HG03025 (cell line): ENCODE results near the gene RBM4.

Experiments used
- ATAC-seq: cut with Tn5 transposase; IDR thresholded peaks from one replicate; pipeline ENCODE4 v1.9.1; 2021; ENCODE audit warnings: mild to moderate bottlenecking, moderate library complexity; ENCODE audit not compliant: unreplicated experiment, low FRiP score

RBM4 gene

DNA sequence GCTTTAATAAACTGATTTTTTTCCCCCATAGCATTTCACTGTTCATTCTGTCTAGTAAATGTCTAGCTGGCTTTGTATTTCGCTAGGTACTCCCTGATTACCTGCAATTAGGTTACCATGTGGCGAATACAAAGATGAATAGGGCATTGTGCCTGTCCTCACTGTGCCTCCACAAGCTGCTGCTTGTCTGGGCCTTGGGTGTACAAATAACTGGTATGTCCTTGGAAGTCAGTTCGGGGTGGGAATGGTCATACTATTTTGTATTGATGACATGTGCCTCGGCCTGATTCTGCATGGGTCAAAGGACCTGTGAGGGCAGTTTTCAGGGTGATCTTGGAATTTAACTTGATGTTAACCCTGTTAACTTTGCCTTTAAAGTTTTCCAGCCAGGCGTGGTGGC lies 11.4 kb downstream of the RBM4 start:
- no peak for ATAC-seq

DNA sequence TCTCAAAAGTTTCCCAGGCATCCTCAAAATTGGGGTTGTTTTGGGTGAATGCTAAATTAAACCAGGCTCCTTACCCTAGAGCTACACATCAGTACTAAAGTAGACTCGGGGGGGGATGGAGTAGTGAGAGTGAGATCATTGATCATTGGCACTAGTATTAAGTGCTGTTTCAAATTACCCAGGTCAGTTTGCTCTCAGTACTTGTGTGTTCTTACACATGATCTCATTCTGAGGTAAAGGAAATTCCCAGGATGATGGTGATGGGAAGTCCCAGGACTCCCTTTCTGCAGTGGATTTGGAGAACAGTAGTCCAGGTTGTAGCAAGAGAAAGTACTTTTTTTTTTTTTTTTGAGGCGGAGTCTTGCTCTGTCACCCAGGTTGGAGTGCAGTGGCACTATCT lies 12.5 kb downstream of the RBM4 start:
- ATAC-seq = no peak

DNA sequence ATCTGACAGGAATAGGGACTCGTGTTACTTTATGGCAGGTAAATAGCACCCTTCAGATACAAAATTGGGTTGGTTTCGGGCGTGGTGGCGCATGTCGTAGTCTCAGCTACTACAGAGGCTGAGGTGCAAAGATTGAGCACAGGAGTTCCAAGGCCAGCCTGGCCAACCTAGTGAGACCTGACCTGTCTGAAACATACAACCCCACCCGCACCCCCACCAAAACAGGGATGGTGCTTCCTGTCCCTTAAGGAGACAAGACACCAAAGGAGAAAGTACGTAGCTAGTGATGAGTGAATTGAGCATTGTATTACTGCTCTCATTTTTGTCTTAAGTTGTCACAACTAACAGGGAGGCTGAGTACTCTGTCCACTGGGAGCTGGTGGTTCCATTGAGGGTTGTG lies 14.1 kb downstream of the RBM4 start:
- ATAC-seq = no peak

DNA sequence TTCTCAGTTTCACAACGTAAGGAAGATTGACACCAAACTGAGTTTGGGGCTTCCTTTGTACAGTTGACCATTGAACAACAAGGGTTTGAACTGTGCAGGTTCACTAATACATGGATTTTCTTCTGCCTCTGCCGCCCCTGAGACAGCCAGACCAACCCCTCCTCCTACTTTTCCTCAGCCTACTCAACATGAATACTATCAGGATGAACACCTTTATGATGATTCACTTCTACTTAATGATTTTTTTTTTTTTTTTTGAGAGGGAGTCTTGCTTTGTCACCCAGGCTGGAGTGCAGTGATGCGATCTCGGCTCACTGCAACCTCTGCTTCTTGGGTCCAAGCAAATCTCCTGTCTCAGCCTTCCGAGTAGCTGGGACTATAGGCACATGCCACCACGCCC lies 14.6 kb downstream of the RBM4 start:
- ATAC-seq = no peak

DNA sequence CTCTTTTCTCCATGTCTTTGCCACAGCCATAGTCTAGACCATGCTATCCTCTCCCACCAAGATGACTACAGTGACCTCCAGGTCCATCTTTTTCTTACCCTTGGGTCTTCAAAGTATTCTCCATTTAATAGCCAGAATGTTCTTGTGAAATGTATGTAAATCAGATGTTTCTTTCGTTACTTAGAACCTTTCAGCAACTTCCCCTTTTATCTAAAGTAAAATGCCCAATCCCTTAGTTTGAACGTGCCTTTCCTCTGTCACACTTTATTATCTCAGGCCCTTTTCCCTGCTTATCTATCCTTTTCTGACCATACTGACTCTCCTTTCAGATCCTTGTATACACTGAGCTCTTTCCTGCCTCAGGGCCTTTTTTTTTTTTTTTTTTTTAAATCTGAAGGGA lies 21.3 kb downstream of the RBM4 start:
- ATAC-seq = no peak

DNA sequence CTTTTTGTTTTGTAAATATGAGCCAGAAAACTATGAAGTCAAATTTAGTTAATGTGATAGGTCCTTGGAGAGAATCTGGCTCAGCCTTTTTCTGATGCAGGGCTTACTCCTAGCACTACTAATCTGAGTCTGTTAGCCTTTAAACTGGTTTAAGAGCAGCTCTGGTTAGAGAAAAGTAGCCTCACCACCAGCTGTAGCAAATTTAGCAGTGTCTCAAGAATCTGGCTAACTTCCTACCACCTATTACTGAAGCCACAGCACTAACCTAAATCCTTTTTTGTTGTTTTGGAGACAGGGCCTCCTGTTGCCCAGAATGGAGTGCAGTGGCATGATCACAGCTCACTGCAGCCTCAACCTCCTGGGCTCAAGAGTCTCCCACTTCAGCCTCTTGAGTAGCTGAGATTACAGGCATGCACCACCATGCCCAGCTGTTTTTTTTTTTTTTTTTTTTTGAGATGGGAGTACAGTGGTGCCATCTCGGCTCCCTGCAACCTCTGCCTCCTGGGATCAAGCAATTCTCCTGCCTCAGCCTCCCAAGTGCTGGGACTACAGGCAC lies 25.3 kb downstream of the RBM4 start:
- no peak for ATAC-seq

DNA sequence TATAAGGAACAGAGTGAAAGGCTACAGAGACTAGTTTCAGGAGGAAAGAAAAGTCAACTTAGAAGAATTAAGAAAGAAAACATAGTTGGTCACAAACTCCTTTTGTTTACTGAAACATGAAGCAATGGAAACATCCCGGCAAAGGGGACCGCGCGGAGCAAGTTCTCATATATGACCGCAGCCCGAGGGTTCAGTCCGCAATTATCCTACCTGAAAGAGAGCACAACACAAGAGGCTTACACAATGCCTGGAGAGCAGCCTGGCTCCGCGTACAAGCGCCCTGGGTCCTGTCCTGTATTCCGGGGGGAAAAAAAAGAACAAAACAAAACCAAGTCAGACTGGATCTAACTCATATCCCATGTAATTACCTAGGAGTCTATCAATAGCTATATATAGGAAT lies 26.9 kb downstream of the RBM4 start:
- ATAC-seq = no peak

DNA sequence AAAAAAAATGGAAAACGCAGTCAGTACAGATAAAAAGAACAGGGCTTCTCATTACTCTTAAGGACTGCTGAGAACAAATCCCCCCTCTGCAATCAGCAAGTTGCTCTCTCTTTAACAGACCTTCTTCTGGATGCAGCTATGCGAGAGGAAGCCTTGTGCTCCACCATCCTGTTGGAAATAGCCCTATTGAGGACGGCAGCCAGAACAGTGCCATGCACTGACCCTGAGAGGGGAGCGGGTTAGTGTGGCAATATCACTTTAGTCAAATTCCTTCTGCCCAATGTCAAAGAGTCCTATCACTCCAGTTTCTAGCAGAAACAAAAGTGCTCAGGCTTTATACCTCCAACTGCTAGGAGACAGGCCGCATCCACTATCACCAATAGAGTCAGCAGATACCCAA lies 32.3 kb downstream of the RBM4 start:
- no peak for ATAC-seq

DNA sequence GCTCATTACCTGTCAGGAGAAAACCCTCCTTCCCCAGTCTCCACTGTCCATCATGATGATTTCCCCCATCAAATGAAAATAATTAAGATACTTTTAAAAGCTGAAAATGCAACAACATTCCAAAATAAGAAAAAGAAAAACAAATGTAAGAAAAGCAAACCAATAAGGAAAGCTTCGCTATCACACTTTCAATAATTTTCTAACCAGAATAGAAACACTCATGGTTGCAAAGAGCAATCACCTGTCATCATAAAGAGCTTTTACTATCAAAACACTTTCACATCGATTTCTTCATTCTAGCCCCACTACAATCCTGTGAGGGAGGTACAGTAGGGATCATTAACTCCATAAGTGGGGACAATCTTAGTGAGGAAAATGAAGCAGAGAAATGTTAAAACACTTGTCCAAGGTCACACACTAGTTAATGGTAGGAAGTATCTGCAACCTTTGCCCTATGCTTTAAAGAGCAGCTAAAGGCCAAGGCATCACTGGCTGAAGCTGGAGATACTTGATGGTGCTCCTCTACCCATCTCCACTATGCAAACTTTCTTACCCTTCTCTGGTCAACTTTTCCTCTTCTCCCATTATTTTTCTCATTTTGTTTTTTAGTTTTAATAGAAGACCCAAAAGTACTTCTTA lies 36.6 kb downstream of the RBM4 start:
- ATAC-seq = no peak

DNA sequence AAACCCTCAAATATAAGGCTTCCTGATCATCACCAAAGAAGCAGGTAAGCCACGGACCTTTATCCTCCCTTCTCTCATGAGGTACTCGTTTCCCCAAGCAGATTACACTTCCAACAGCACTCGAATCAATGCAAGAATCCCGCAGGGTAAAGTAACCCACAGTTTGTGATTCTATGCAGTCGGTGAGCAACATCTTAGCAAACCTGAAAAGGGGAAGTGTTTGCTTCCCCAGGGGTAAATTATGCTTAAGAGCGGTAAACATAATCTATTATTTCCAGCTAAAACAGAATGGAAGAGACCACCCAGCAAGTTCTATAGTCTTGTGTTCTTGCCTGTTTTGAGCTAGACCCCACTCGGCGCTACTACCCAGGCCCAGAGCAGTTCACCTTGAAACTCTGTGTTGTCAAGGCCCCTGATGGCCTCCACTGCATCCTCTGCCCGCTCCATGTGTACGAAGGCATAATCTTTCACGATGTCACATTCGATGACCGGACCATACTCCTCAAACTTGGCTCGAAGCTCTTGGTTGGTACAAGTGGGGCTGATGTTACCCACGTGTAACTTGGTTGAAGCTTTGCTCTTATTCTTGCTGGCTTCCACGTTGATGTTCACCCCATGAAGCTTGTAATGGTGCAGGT lies 37.9 kb downstream of the RBM4 start:
- ATAC-seq = no peak

DNA sequence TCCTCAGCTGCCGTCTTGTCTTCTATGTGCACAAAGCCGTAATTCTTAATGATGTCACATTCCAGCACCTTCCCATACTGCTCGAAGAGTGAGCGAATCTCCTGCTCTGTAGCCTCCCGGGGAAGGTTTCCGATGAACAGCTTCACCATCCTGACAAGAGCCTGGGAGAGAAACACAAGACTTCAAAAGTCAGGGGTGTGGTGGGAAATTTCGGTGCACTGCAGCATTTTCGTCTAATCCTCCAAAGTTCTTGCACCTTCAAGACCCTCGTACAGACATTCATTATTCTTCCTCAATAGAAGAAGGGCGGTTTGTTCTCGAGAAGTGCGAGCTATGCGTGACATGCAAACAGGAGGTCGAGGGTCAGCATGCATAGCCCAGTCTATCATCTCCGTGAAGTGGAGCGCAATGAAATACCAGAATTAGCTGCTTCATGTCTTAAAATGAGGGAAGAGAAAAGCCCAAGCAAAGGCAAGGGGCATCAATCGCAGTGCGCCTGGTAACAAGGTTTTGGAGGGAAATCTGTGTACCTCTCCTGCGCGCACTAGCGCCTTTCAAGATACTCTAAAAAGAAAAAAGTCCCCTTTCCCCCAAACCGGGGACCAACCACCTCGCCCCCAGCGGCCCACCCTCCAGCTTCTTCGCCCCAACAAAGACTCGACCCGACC lies 38.6 kb downstream of the RBM4 start:
- ATAC-seq = no peak

DNA sequence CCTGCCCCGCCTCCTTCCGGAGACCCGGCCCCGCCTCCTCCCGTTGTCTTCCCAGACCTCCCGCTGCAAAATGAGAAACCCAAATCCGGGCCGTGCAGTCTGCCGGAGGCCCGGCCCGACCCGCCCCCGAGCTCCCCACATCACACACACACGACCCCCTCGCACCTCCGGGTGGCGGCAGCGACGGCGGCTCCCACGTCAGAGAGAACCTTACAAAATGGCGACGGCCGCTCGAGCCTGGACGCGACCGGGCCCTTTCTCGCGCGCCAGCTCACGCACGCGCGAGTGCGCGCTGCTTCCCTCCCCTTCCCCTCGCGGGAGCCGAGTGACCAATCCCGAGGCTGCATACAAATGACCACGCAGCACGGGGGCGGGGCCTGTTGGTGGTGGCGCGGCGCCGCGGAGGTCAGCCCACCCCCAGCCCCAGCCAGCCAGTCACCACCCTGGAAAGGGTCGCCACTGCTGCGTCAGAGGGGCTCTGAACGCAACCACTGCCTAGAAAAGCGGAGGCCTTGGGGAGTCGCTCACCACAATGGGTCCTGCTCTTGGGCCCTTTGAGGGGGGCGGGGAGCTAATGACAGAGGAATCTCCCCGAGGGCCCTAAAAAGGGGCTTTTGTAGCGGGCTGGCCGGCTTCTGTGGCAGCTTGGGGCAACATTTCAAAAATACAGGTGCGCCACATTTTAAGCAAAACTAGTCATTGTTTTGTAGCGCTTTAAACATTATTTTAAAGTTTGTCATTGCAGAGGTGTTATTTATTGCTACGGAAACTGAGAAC lies 39.3 kb downstream of the RBM4 start, which contains the start of gene RBM4B:
TSS of gene RBM4B (minus strand) at position 289 of the 777 bp plus-strand sequence. CDS start 808 bp downstream, outside the sequence.
- ATAC-seq = peak; percentile 86

DNA sequence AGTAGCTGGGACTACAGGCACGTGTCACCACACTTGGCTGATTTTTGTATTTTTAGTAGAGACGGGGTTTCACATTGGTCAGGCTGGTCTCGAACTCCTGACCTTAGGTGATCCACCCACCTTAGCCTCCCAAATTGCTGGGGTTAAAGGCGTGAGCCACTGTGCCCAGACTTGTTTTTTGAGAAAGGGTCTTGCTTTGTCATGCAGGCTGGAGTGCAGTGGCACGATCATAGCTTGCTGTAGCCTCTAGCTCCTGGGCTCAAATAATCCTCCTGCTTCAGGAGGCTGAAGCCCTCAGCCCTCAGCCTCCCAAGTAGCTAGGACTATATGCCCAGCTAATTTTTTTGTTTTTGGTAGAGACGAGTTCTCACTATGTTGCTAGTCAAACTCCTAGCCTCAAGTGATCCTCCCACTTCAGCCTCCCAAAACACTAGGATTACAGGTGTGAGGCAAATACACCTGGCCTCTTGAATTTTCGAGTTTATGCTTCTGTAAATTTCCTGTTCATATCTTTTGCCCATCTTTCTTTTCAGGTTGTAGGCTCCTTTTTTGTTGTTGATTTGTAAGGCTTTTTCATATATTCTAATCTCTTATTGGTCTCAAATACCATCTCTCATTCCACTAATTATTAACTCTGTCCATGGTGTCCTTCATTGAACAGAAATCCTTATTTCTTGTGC lies 42.6 kb downstream of the RBM4 start:
- no peak for ATAC-seq

DNA sequence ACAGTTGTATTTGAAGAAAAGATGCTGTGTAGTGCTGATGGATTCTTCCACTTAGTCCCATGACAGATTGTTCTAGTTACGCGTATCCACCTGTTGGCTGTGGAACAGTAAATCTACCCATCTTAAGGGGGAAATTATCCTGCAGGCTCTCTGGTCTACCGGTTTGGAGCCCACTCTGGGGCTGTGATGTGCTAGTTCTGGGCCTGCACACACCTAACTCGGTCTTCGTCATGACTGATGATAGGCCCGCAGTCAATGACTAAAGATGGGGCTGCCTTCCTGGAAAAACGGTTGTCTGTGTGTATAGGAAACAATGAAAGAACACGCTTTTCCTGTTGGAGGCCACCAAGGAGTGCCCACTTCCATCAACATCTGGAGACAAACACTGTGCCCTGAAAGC lies 45.4 kb downstream of the RBM4 start:
- ATAC-seq = no peak

DNA sequence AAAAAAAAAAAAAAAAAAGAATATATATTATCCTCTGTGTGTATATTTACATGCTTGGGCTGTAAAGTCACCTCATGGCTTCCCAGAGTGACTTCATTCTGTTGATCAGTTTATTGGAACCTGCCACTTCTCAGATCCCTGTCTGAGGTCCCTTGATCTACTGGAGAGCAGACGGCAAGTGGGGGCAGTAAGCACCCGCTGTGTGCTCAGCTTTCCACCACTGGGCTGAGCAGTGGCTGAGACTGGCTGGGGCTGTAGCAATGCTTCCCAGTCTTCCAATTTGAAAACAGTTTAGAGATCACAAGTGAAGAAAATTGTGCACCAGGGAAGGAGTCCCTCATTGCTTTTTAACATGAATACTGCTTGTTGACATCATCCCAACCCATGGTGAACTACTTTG lies 46.1 kb downstream of the RBM4 start:
- no peak for ATAC-seq

DNA sequence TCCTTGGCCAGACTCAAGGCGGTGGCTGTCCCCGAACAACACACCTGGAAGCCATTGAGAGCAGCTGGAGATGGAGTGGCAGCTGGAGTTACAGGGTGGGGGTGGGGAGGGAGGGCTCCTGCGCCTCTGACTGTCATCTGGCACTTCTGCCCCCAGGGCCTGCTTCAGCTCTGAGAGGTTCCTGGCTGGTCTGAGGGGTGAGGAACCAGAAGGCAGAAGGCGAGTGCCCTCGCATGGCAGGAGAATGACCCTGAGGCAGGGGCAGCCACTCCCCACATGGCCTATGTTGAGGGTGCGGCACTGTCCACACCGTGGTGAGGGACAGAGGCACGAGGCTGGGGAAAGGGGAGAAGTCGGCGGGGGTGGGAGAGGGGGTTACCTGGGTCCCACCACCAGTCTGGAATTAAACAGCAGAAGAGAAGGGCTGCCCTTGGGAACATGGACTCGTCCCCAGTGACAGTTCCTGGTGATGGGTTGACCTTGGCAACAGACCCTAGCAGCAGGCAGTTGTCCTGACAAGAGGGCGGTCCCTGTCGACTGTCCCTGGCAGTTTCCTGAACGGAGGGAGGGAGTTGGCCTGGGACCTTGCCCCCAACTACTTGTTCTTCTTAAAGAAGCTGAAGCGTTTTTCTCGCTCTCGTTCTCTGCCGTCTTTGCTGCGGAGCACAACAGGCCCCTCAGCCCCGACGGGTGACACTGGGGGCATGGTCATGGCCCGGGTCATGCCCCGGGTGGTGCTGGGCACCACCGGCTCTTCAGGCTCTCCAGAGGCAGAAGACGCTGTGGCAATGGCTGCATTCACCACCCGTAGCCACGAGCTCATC lies 47.0 kb downstream of the RBM4 start:
- no peak for ATAC-seq

DNA sequence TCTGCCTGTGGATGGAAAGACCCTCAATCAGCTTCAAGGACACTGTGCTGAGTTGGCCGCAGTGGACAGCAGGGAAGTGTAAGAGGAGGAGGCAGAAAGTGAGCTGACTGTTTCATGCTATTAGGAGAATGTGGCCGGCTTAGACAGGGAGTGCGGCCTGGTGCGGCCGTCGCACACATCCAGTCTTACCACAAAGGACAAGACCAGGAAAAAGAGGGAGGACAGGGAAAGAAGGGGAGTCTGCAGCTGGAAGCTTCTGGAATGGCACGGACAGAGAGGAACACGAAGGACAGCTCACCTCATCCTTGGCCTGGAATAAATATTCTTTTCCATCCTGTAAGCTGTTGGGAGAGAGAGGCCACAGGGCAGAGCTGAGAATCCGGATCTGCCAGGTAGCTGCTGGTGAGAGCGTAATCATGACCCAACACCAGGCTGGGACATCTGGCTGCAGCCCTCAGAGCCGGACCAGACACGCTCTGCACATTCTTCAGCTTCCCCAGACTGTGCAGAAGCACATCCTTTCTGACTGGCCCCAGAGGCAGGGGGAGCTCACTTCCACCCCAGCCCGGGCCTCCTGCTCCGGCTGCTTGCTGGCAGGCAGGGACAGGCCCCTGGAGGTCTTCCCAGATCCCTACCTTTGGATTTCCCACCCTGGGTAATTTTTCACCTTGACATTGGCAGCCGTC lies 47.7 kb downstream of the RBM4 start:
- no peak for ATAC-seq

DNA sequence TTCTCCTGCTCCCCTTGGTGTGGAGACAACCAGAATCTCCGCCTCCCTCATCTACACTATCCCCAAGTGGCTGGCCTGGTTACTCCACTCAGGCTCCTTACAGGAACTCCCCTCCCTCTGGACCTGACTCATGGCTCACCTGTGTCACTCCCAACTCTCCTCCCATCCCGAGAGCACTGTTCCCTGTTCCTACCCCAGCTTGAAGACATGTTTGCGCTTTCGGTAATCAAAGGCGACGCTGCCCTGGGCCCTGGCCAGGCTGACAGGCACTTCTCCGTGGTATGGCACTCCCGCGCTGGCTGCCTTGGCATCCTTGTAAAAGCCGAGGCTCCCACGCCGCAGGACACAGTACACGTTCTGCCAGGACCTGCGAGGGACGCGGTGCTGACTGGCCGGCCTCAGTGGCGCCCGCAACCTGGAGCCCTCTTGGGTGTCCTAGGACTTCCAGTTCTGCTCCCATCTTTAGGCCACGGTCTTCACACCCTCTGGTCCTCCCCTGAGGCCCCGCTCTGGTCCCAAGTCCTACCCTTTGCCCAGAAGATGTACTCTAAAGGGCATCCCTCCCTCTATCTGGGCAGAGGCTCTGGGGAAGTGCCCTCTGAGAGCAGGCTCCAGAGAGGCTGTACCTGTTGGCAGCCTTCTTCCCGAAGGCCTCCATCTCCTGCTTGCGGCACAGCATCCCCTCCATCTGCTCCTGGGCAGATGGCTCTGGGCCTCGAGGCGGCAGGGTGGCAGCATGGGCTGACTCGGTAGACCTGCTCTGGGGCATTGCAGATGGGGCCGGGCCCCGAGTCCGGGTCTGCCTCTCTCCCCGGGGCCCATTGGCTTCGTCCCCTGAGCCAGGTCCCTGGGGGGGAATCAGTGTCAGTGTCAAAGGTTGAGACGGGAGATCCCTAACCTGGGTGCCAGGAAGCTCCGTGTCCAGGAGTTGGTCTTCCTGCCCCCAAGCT lies 48.6 kb downstream of the RBM4 start:
- ATAC-seq = no peak
